UCSD-AML1 (cell line): ENCODE measurements around the gene DCDC2.
"Not testable (repeated sequence)": the region's sequence is repeated elsewhere in the genome, so short reads cannot be mapped to it uniquely, and the experiment has no call there.

Experiments used
- DNase-seq: peaks from one replicate; lab custom pipeline; 2025; ENCODE audit not compliant: unreplicated experiment; lab: John Stamatoyannopoulos, UW

DCDC2 gene

GRCh38 chr6:24149836-24150235, 208.0 kb downstream of the DCDC2 start:
- DNase-seq, result no peak

DNA sequence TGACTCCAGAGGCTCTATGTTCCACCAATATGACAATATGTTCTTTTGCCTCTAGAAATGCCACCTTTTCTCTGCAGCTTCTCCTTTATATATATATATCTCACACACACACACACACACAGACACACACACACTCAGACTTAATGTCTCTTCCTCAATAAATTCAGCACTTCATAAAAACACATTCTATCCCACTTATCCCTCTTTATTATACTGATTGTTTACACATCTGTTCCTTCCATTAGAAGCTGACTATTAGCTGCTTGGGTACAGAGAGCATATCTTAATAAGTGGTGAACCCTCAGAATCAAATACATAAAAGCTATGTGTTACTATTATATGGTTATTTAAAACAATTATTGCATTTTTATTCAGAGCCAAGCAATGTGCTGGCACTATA, 208.6 kb downstream of the DCDC2 start:
- no peak for DNase-seq

GRCh38 chr6:24148684-24149083, 209.2 kb downstream of the DCDC2 start:
- no peak for DNase-seq

DNA sequence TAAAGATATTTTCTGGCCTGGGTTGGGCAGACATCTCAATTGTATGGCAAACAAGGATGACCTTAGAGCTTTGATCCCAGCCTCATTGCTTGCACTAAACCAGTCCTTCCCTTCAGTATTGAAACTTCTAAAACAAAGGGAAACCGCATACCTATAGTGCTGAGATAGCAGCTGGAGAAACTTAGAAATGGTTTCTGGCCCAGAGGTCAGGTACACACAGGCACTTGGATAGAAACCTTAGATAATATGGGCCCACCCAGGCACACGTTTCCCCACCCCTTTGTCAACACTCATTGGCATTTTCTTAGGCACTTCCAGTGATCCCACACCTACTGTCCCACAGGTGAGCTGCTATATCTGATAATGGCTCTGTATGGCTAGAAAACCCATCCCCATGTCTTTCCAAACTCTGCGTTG, 209.7 kb downstream of the DCDC2 start:
- no peak for DNase-seq

DNA sequence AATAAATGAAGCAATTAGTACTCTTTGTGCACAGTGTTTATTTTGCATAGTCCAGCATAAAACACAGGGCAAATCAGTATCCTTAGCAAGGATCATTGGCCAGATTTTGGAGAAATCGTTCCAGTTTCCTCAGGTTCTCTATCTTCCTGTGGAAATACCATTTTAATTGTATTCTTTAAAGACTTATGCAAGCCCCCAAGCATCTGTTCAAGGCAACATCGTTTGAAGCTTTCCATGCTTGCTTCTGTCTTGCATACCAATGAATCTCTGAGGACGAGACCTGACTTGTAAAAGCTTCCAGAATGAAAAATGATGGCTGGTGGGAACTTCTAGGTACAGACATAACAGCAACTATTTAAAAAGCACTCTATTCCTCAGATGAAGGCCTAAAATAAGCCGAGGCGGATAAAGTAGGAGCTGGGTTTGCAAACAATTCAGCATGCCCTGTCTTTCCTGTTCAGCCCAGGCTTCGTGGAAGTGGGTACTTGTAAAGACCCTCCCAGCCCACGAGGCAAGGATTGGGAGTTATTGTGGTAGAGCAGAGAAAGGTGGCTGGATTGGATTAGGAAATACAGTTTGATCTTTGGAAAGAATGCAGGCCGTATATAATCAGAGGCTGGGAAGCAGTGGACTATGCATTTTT, 210.2 kb downstream of the DCDC2 start:
- DNase-seq, result no peak

DNA sequence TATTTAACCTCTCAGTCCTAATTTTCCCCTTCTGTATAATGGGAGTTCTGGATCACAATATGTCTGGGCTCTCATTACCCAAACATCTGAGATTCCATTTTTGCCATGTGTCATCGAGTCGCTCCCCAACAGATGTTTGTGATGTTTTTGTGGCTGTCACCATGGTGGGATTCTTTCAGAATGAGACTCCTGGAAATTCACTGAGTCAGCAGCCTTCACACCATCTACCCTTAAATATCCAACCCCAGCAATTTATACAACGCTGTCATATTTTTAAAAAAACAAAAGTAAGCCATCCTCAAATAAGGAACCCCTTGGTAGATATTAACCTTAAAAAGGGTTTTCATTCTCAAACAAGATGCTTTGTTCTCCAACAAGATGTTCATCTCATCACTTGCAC, 211.0 kb downstream of the DCDC2 start:
- no peak for DNase-seq

DNA sequence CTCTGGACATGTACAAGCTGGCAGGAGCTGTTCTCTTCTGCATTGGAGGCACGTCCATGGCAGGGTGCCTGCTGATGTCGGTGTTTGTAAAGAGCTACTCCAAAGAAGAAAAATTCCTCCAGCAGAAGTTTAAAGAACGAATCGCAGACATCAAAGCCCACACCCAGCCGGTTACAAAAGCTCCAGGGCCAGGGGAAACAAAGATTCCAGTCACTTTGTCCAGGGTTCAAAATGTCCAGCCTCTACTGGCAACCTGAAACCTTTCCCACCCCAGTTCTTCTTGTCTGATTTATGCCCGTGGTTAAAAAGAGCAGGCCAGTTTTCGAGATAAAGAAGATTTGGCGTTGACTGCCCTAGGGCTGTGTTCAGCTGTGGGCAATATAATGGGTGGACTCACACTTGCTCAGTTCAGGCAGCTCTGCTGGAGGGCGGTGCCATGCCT, 212.1 kb downstream of the DCDC2 start:
- DNase-seq, result no peak

DNA sequence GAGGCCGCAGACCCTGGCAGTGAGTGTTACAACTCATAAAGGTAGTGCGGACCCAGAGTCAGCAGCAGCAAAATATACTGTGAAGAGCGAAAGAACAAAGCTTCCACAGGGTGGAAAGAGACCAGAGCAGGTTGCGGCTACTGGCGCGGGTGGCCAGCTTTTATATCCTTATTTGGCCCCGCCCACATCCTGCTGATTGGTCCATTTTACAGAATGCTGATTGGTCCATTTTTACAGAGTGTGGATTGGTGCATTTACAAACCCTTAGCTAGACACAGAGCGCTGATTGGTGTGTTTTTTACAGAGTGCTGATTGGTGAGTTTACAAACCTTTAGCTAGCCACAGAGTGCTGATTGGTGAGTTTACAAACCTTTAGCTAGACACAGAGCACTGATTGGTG, 215.1 kb downstream of the DCDC2 start:
- not testable (repeated sequence) for DNase-seq

- no peak for DNase-seq
Observed at GRCh38 chr6:24140591-24140990, 217.3 kb downstream of the DCDC2 start.

GRCh38 chr6:24139639-24140038, 218.2 kb downstream of the DCDC2 start:
- no peak for DNase-seq

DNA sequence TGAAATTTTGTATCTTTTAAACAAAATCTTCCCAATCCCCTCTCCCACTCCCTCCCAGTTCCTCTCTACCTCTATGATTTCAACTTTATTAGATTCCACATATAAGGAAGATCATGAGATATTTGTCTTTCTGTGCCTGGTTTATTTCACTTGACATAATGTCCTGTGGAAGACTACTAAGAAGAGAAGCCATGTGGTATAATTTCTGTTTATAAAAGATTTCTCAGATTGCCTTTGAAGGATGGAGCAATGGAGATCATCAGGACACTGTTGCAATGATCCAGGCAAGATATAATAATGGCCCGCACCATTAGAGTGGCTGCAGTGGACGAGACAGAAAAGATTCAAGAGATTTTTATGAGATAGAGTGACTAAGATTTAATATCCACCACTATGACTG, 218.8 kb downstream of the DCDC2 start:
- no peak for DNase-seq

DNA sequence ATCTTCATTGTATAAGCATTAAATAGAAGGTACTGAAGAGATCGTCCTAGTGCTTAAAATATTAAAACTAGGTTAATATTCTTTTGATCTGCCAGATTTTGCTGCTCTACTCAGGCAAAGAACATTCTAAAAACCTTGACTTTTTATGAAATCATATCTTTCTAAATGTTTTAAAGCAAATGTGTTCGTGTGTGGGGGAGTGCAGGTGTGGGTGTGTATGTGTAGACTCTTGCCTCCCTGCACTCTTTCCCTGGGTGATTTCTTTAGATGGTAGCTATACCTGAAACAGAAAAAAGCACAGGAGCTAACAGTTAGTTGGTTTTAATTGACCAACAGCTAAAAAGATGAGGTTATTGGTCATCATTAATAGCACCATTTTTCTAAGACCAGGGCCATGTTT, 226.1 kb downstream of the DCDC2 start:
- DNase-seq, result no peak

GRCh38 chr6:24127316-24127715, 230.5 kb downstream of the DCDC2 start:
- DNase-seq, result no peak

- peak; percentile 19 for DNase-seq
Observed at GRCh38 chr6:24126586-24127192, 231.2 kb downstream of the DCDC2 start.

DNA sequence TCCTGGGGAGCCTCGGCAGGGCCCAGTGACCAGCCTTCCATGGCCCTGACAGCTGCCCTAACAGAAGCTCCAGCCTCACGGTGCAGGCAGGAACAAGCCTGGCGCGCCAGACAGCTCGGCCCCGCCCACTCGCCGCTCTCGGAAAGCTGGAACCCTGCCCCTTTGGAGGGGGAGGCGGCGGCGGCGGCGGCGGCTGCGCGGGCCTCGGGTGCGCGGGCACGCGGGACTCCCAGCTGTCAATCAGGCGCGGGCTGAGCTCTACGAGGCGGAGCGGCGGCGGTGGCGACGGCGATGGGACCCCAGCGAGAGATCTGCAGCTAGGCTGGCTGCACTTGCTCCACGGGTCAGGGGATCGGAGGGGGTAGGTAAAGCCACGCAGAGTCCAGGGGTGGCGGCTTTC, 231.9 kb downstream of the DCDC2 start, which contains the start of gene NRSN1:
TSS of gene NRSN1 (plus strand) at position 236 of the 400 bp plus-strand sequence. CDS start 8,113 bp downstream, outside the sequence.
- DNase-seq, result no peak

DNA sequence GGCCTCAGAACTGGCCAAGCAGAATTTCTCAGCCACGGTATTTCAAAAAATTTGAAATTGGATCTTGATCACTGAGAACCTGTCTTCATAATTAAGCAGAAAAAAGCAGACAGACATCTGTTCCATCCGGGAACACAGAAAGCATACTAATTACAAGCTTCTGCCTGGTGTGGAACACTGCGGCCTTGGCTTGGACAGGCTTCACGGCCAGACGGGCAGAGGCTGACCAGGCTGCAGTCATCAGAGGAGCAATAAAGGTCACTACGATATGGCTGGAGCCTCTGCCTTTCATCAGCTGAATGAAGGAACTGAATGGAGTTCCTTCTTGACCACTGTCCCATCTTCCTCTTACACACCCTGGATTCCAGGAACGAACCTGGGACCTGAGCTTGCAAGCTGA, 235.7 kb downstream of the DCDC2 start:
- no peak for DNase-seq
